Transverse colon (tissue), 4 donors: Measurements from ENCODE around the gene CDC16. TPM values are rescaled to one million over a fixed set of nuclear protein-coding genes. Genes with fewer than 3 reads are reported as not detected.

Source experiments
- DNase-seq: peaks from one replicate; pipeline ENCODE4 v3.0.0-alpha.2; 2019
- H3K27ac ChIP-seq, 4 donors: fragments of 200-600 bp; sonication (generic); 2 replicates each; pipeline ENCODE4 v1.5.1; 2016 to 2018; ENCODE audit warnings: inconsistent platforms in 4 of 4
- H3K27me3 ChIP-seq: fragments of 200-600 bp; sonication (generic); 2 replicates; pipeline ENCODE4 v1.5.1; 2017; ENCODE audit warnings: inconsistent platforms
- H3K36me3 ChIP-seq, 4 donors: fragments of 200-600 bp; sonication (generic); 2 replicates each; pipeline ENCODE4 v1.5.1; 2017 to 2019; ENCODE audit warnings: inconsistent platforms in 4 of 4
- H3K4me1 ChIP-seq, 4 donors: fragments of 200-600 bp; sonication (generic); 2 replicates each; pipeline ENCODE4 v1.5.1; 2017 to 2020; ENCODE audit warnings: inconsistent platforms in 4 of 4
- H3K4me3 ChIP-seq, 4 donors: fragments of 200-600 bp; sonication (generic); 1 replicate in 1 of 4; 2 replicates in 3 of 4; pipeline versions ENCODE4 v1.5.1 to v1.6.1; 2017 to 2019; ENCODE audit warnings: inconsistent platforms in 4 of 4
- H3K9me3 ChIP-seq, 2 donors: fragments of 200-600 bp; sonication (generic); 2 replicates each; pipeline ENCODE4 v1.5.1; 2017 to 2019; ENCODE audit warnings: inconsistent platforms in 2 of 2
- EP300 ChIP-seq: sonication (generic); formaldehyde crosslinking; IDR thresholded peaks from one replicate; pipeline ENCODE4 v1.6.1; 2017; ENCODE audit warnings: antibody characterized with exemption, low read depth
- POLR2A ChIP-seq: fragments of 450-650 bp; IDR thresholded peaks from one replicate; pipeline ENCODE4 v1.6.1; 2016; ENCODE audit warnings: antibody characterized with exemption, mild to moderate bottlenecking, moderate library complexity
- POLR2AphosphoS5 ChIP-seq, 3 donors: sonication (generic); formaldehyde crosslinking; IDR thresholded peaks; one replicate each; pipeline ENCODE4 v1.6.1; 2016; ENCODE audit warnings: antibody characterized with exemption in 3 of 3
- WGBS, 2 donors: methylation state at CpG; one replicate each; pipeline ENCODE4 v1.1.5; 2018; ENCODE audit warnings: low coverage in 1 of 2; 5-methylcytosine and 5-hydroxymethylcytosine counted together
- in situ Hi-C, 4 donors: fragments of 200-750 bp; cut with MboI; loops; one replicate each; pipeline versions ENCODE4 v1.15.0 to v1.15.1; 2017; ENCODE audit warnings: low sequenced_read_pairs in 3 of 4, low pct_ligation_motif_present in 1 of 4, low pct_unique_long_range_greater_than_20kb in 1 of 4
- intact Hi-C: fragments of 100-400 bp; cut with DNase I; formaldehyde crosslinking; loops from one replicate; pipeline ENCODE4 v1.15.1; 2023; ENCODE audit warnings: low total_unique reads
- total RNA-seq, 4 donors: library from RNA; depleted of rRNA; stranded (reverse); fragments of >200 nt; gene quantifications; one replicate each; pipeline ENCODE4 v1.1.0, GENCODE V29; 2016
- TF ChIP-seq, protein P1 (sequence below), 5 experiments: fragments of 200-600 bp in 3 of 5; fragments of 450-650 bp in 2 of 5; sonication (generic) in 3 of 5; IDR thresholded peaks; 1 replicate in 2 of 5; 2 replicates in 3 of 5; pipeline ENCODE4 v1.5.1; 2016 to 2017; ENCODE audit warnings: antibody characterized with exemption in 5 of 5, inconsistent platforms in 3 of 5, mild to moderate bottlenecking in 2 of 5, moderate library complexity in 1 of 5

CDC16 gene
- total RNA-seq, 4 donors from 2014 or later: 34.8 to 75.4 (median 56.1) TPM

- H3K27me3 ChIP-seq: peaks cover 27% of the 10 kb centered on the region
- TF ChIP-seq, protein P1, sequence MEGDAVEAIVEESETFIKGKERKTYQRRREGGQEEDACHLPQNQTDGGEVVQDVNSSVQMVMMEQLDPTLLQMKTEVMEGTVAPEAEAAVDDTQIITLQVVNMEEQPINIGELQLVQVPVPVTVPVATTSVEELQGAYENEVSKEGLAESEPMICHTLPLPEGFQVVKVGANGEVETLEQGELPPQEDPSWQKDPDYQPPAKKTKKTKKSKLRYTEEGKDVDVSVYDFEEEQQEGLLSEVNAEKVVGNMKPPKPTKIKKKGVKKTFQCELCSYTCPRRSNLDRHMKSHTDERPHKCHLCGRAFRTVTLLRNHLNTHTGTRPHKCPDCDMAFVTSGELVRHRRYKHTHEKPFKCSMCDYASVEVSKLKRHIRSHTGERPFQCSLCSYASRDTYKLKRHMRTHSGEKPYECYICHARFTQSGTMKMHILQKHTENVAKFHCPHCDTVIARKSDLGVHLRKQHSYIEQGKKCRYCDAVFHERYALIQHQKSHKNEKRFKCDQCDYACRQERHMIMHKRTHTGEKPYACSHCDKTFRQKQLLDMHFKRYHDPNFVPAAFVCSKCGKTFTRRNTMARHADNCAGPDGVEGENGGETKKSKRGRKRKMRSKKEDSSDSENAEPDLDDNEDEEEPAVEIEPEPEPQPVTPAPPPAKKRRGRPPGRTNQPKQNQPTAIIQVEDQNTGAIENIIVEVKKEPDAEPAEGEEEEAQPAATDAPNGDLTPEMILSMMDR (IDR thresholded peaks at IDR 0.05): no peak
- TF ChIP-seq POLR2A (no peak), EP300 (no peak), POLR2AphosphoS5 (IDR thresholded peaks at IDR 0.05) (no peak)
- intact Hi-C loops (no loop called here), in situ Hi-C loops (no loop called here)
- H3K9me3 ChIP-seq: no peaks in the 10 kb centered on the region
- WGBS, 2 donors: 53 to 62% methylated on average over 7 of the region's 7 CpGs
- peaks cover 0 to 13% (median 0%) of the 10 kb centered on the region in 4 donors for H3K4me1 ChIP-seq
- no peaks in the 10 kb centered on the region for H3K36me3 ChIP-seq
- no peak overlapping the region for H3K27ac ChIP-seq
- H3K4me3 ChIP-seq: no peak overlapping the region
- DNase-seq: no peak
These were observed 4.6 kb upstream of the CDC16 start for GRCh38 chr13:114230117-114230516.

GRCh38 chr13:114230575-114230974, 4.1 kb upstream of the CDC16 start:
- intact Hi-C loops (no loop called here), in situ Hi-C loops (no loop called here)
- H3K4me1 ChIP-seq: peaks cover 0 to 15% (median 1%) of the 10 kb centered on the region in 4 donors
- WGBS, 2 donors: 47 to 56% methylated on average over 3 of the region's 3 CpGs
- no peaks in the 10 kb centered on the region for H3K9me3 ChIP-seq
- no peak overlapping the region for H3K27ac ChIP-seq
- peaks cover 27% of the 10 kb centered on the region for H3K27me3 ChIP-seq
- TF ChIP-seq POLR2AphosphoS5 (IDR thresholded peaks at IDR 0.05) (no peak), POLR2A (no peak), EP300 (no peak)
- TF ChIP-seq, protein P1 (IDR thresholded peaks at IDR 0.05): no peak
- no peaks in the 10 kb centered on the region for H3K36me3 ChIP-seq
- H3K4me3 ChIP-seq: no peak overlapping the region
- no peak for DNase-seq

- Histone ChIP-seq H3K9me3 (no peaks in the 10 kb centered on the region), H3K27me3 (peaks cover 27% of the 10 kb centered on the region), H3K4me3 (no peak overlapping the region), H3K4me1 (peaks cover 7 to 17% (median 9%) of the 10 kb centered on the region in 4 donors), H3K36me3 (peaks cover 0 to 3% (median 0%) of the 10 kb centered on the region in 4 donors), H3K27ac (no peak overlapping the region)
- TF ChIP-seq EP300 (no peak), POLR2AphosphoS5 (IDR thresholded peaks at IDR 0.05) (no peak), POLR2A (no peak)
- TF ChIP-seq, protein P1 (IDR thresholded peaks at IDR 0.05): no peak
- no peak for DNase-seq
- in situ Hi-C loops: no loop called here
- intact Hi-C loops: no loop called here
- WGBS, 2 donors: 81 to 84% methylated on average over 4 to 8 of the region's 8 CpGs
These were observed 2.8 kb upstream of the CDC16 start for GRCh38 chr13:114231886-114232285.

GRCh38 chr13:114234266-114234644, 442 bp upstream of the CDC16 start:
- Histone ChIP-seq H3K9me3 (no peaks in the 10 kb centered on the region), H3K27ac (peak overlapping the region; percentile 92 to 95 (median 94)), H3K36me3 (peaks cover 0 to 21% (median 9%) of the 10 kb centered on the region in 4 donors), H3K27me3 (peaks cover 14% of the 10 kb centered on the region), H3K4me3 (peak overlapping the region in 3 of 4 donors; percentile 75 to 89 (median 76)), H3K4me1 (peaks cover 7 to 16% (median 9%) of the 10 kb centered on the region in 4 donors)
- intact Hi-C loops (no loop called here), in situ Hi-C loops (no loop called here)
- WGBS, 2 donors: 61 to 62% methylated on average over 3 to 4 of the region's 4 CpGs
- no peak for DNase-seq
- no peak for TF ChIP-seq POLR2AphosphoS5 (IDR thresholded peaks at IDR 0.05)
- TF ChIP-seq, protein P1 (IDR thresholded peaks at IDR 0.05): no peak
- TF ChIP-seq EP300: no peak
- no peak for TF ChIP-seq POLR2A
